SKM-1 treated with dmso at 0.1 percent for 144 hours (cell line): ENCODE results near the gene GALNT10.
A peak's percentile ranks its signal among the peaks of the same experiment; 100 is the strongest.

ENCODE experiments used
- DNase-seq: peaks from one replicate; lab custom pipeline; 2025; ENCODE audit not compliant: unreplicated experiment; lab: John Stamatoyannopoulos, UW

The GALNT10 gene

DNA sequence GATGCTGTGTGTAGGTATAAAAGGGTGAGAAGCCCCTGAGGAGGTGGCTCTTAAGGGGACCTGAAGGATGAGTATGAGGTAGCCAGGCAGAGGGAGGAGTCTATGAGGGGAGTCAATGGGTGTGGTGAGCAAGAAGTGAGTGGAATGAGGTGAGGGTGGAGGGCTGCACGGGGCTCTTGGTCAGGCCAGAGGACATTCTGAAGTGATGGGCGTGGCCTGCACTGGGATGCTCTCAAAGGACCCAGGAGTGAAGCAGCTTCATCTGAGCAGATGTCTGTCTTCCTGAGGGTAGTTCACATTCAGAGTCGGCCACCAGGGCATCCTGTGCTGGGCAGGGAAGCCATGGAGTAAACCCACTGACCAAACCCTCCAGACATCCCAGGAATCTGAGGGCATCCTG, 210.1 kb downstream of the GALNT10 start:
- DNase-seq = no peak

DNA sequence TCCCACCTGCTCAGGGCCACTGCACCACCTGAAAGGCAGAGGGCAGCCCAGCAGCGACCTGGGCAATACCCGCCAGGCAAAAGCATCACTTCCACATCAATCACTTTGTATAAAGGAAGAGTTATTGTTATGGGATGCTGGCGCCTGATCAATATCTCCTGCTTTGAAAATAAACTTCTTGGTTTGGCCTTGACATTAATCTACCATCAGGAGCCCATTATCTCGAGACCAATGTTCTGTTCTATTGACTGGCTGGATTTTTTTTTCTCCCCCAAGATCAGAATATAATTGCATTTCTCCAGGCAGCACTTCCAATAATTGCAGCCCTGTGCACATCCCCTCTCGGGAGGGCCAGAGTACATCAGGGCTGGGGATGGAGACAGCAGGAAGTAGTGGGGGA, 210.8 kb downstream of the GALNT10 start:
- DNase-seq = no peak

DNA sequence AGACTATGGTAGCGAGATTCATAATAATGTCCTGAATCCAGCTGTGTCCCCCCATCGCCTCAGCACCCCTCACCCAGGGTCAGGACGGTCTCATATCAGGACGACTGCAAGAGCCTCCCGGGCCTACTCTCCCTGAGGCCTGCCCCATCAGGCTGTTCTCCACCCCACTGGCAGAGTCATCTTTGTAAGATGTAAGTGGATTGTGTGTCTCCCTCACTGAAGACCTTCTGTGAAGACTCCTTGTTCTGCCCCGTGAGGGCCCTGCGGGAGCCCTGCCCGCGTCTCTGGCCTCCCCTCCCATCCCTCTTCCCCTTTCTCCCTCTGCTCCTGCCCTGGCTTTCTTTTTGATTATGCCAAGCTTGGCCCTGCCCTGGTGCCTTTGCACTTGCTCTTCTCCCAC, 211.4 kb downstream of the GALNT10 start:
- no peak for DNase-seq

DNA sequence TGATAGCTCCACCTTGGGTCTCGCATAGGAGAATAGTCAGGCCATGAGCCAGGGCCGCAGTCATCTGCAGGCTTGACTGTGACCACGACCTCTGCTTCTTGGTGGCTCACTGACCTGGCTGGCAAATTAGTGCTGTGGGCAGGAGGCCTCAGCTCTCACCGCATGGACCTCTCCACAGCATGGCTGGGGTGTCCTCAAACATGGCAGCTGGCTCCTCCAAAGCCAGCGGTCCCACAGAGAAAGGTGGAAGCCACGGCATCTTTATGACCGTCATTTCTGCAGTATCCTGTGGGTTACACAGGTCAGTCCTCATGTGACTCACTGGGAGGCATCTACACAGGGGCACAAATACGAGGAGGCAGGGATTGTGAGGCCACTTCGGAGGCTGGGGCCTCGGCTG, 212.1 kb downstream of the GALNT10 start:
- no peak for DNase-seq

DNA sequence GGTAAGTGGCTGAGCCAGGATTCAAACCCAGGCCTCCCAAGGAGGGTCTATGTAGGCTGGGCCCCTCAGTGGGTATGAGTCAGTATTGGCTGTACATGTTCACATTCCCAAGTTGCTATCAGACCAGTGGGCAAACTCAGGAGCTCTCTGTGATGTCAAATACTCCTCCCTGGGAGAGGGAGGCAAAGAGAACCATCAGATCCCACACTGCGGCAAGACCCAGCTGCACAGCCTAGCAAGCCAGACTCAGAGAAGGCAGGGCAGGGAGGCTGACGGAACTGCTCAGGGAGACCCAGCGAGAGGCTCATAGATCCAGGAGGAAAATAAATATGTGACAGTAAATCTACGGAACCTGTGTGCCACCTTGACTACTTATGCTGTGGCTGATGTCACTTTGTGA, 212.7 kb downstream of the GALNT10 start:
- no peak for DNase-seq

DNA sequence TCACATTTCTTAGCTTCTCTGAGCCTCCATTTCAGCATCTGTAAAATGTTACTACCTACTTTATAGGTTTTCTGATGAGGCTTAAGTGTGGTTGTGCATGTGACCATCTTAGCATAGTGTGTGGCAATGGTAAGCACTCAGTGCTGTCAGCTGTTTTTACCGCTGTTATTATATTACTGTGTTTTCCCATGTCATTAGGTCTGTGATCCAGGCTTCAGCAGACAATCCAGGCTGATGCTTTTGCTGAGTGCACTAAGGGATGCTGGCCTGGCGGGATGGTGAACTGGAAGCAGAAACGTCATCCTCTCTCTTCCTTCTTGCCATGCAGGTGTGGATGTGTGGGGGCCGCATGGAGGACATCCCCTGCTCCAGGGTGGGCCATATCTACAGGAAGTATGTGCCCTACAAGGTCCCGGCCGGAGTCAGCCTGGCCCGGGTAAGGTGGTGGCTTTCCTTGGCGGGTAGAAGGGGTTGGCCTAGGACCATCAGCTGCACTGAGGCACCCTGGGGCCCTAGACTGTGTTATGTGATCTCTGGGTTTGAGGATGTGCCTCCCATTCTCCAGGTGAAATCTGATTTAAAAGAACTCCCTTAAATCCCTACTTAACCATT, 213.3 kb downstream of the GALNT10 start:
- no peak for DNase-seq

DNA sequence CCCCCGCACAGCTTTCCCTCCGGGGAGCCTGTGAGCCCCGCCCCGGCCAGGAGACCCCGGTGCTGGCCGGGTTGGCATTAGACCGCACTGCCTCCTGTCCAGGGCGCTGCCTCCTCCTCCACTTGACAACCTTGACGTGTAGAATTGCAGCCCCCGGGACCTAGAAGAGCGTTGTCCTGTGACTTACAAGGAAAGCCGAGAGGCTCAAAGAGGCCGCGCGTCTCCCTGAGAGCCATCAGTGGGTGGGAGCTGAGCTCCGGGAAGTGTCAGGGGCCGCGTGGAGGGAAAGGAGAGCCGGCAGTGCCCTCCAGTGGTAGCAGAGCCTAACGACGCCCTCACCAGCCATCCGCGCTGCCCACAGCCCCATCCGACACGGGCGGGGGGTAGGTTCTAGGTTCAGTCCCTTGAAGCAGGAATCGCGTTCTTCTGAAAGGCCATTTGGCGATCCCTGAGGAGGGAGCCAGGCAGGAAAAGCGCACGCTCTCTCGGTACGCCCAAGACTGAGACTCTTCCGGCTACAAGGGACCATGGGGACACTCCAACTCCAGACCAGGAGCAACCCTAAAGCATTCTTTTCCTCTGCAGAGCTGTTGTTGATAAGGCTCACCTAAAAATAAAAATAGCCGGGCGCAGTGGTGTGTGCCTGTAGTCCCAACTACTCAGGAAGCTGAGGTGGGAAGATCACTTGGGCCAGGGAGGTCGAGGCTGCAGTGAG, 214.7 kb downstream of the GALNT10 start:
- peak; percentile 68 for DNase-seq

DNA sequence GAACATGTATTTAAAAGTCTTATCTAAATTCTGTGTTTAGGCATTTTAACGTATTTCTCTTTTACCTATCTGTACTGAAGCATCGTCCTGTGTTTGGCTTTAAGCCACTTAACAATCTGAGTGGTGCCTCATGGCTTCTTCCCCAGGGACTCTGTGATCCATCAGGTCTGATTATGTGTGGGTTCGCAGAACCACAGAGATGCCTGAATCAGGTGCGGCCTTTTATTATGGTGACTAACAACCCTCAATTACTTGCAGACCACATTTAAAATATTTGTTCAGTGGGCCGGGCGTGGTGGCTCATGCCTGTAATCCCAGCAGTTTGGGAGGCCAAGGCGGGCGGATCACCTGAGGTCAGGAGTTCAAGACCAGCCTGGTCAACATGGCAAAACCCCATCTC, 215.7 kb downstream of the GALNT10 start:
- no peak for DNase-seq

DNA sequence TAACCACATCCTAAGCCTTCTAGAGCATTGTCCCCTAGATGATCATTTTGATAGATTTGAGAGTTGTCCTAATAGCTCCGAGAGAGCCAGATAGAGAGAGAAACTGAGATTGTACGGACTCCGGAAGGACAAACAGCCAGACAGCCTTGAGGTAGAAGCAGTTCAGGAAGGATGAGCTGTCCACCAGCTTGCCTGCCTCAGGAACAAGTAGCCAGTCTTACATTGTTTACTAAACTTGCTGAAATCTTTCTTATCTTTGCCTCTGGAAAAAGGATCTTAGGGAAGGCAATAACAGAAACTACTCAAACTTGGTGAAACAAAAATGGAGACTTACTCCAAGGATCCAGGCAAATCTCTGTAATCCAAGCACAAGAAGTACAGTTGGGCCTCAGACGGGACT, 216.3 kb downstream of the GALNT10 start:
- DNase-seq = no peak

DNA sequence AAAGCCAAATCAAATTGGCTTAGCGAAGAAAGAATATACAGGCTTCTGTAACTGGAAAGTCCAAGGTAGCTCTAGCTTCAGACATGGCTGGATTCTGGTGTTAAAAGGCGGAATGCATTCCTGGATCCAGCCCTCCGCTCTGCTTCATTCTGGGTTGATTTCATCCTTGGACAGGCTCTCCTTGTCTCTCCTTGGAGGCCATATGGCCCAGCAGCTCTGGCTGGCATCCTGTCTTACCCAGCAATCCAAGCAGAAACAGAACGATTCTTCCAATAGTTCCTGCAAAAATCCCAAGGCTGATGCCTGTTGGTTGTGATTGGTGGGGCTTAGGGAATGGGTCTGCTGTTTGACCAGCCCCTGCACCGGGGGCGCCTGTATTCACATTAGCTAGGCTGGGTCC, 218.3 kb downstream of the GALNT10 start:
- no peak for DNase-seq

DNA sequence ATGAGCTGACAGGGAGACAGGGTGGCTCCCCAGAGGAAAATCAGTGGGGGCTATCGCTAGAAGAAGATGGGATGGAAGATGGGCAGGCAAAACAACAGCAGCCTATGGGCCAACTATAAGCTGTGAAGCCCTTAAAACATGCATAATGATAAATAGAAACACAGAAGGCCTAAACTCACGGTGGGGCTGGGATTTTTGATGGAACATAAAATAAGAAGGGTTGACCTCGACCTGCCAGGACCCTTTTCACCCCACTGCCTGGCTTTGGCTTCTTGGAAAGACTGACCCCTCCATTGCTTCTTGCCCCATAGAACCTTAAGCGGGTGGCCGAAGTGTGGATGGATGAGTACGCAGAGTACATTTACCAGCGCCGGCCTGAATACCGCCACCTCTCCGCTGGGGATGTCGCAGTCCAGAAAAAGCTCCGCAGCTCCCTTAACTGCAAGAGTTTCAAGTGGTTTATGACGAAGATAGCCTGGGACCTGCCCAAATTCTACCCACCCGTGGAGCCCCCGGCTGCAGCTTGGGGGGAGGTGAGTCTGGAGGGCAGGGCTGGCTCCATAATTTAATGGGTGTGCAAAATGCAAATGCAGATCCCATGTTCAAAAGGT, 218.8 kb downstream of the GALNT10 start:
- no peak for DNase-seq

DNA sequence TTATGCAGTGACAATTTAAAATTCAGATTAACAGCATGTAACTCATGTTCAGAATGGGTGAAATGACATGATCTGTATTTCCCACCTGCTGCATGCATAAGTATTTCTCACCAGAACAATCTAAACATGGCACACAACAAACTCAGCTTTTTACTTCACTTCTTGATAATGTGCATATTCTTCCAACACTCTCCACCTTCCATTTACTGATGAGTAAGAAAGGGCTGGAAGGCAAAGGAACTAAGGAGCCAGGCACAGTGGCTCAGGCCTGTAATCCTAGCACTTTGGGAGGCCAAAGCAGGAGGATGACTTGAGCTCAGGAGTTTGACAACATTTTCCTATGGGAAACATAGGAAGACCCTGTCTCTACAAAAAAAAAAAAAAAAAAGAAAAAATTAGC, 219.5 kb downstream of the GALNT10 start:
- no peak for DNase-seq

DNA sequence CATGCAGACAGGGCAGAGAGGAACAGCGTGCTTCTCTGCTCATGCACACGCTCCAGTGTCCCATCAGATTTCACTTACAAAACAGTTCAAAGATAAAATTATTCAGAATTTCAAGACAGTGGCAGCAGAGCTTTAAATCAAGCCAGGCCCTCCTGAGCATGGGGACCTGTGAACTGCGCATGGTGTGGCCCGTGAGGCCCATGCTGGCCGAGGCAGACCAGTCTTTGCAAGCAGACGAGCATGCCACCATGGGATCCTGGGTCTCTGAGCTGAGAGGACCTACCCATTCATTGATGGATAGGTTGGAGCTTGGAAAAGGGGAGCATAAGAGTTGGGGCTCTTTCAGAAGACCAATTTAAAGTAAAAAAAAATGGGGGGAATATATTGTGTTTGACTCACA, 220.3 kb downstream of the GALNT10 start:
- DNase-seq = no peak

DNA sequence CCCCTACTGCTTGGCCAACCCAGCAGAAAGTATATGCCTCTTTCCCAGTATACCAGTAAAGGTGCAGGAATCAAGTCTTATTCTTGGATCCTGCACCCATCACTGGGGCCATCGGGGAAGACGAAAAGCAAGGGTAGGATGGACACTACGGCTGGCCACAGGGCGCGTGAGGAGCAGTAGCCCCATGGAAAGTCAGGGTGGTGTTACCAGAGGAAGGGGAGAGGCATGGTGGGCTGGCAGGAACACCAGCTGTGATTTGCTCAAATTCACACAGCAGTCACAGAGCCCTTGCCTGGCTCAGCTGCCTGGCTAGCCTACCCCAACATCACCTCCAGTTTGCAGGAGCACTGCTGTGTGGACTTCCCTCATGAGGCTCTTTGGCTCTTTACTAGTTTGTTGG, 220.8 kb downstream of the GALNT10 start:
- DNase-seq = no peak

DNA sequence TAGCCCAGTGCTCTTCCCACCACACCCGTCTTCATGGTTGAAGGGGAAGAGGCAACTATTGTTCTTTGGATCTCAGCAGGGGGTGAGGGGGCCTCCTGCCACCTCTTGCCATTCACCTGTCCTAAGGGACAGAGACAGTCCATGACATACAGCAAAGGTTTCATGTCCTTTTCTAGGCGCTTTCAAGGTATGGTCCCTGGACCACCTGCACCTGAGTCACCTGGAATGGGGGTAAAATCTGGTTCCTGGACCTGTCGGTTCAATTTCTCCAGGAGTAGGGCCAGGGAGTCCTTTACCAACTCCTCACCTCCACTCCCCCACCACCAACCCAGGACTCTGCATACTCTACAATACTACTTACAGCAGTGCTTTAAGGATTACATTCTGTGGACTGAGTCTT, 221.8 kb downstream of the GALNT10 start:
- no peak for DNase-seq

DNA sequence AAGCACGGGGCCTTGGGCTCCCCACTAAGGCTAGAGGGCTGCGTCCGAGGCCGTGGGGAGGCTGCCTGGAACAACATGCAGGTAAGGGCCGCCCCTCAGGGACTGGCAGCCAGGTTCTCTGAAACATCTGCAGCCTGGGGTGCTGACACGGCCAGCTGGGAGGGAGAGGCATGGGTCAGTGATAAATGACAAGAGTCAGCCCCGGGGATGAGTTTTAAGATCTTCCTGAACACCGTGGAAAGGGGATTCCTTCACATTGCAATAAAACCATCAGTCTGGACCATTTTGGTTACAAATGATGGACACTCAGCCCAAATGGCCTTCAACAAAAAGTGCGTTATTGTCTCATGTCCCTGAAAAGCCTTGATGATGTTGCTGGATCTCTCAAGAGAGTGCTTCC, 222.4 kb downstream of the GALNT10 start:
- DNase-seq = no peak

DNA sequence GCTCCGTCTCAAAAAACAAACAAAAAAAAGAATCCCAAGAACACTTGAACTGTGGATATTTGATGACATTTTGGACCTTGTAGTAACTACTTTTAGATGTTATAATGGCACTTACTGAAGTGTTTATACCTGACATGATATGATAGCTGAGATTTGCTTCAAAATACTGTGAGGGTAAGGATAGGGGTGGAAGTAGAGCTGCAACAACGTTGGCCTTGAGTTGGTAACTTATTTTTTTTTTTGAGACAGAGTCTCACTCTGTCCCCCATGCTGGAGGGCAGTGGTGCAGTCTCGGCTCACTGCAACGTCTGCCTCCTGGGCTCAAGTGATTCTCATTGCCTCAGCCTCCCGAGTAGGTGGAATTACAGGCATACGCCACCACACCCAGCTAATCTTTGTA, 224.6 kb downstream of the GALNT10 start:
- no peak for DNase-seq

DNA sequence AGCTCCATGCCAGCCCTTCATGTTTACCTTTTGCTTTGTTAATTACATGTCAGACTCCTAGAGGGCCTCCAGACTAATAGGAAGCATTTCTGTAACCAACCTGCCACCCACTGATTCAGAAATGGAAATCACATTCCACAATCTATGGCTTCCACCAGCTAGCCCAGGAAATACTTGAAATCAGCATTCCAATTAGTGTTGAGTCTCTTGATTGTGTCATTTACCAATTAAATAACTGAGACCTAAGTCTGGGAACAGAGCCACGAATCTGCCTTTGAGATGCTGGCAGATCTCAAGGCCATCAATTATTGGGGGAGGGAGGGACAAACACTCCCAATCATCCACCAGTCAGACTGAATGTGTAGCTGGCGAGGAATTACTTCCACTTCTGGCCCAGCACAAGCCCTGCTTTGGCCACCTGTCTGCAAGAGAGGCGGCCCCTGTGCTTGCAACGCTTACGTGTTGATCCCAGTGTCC, 227.8 kb downstream of the GALNT10 start:
- DNase-seq = no peak

DNA sequence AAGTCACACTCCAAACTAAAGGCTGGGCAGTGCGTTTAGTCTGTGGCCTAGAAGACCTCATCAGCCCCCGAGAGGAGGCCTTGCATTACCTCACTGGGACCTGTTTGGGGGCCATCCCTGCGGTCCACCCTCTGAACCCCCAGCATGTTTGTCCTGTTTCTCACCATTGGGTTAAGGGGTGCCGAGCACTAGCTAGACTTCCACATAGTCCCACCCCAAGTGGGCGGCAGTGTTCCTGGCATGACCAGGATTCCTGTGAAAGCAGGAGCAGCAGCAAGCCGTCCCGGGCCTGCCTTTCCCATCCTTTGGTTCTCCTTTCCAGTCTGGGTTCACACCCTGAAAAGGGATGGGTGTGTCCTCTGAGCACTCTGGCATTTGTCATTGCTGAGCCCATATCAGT, 228.7 kb downstream of the GALNT10 start:
- DNase-seq = no peak

DNA sequence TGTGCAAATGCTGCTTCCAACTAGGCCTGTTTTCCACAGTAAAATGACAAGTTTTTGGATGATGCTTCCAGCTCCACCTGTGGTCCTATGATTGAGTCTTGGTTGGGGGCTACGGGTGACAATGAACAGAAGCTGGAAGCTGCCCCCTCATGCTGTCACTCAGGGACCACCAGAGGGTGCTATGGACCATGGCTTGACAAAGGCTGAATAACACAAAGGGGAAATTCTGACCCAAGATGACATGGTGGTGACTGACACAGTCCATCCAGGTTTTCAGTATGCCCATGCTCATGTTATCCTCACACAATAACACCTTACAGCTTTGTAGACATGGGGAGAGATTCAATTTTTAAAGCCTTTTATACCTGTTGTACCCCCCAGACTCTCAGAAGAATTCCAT, 231.3 kb downstream of the GALNT10 start:
- DNase-seq = no peak

DNA sequence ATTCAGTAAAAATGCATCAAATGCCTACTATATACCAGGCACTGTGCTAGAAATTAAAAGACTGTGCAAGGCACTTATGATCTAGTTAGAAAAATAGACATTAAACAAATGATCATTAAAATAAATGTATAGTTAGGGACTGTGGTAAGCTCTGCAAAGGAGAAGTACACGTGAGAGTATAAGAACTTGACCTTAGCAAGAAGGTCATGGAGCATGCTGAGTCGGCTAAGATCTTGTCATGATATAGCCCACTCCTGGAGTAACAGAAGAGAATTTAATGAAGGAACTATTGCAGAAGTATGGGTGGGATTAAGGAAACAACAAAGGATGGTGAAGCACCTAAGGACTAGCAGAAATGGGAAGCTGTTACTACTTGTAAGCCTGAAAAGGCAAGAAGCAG, 231.8 kb downstream of the GALNT10 start:
- DNase-seq = no peak

DNA sequence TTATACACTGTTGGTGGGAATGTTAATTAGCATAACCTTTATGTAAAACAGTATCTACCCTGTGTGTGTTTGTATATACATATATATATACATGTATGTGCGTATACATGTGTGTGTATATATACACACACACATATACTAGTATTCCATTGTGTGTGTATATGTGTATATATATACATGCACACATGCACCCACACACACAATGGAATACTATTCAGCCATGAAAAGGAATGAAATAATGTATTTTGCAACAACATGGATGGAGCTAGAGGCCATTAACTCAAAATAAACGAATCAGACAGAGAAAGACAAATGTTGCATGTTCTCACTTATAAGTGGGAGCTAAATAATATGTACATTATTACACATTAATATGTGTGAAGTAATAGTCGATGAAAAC, 237.7 kb downstream of the GALNT10 start:
- DNase-seq = no peak

DNA sequence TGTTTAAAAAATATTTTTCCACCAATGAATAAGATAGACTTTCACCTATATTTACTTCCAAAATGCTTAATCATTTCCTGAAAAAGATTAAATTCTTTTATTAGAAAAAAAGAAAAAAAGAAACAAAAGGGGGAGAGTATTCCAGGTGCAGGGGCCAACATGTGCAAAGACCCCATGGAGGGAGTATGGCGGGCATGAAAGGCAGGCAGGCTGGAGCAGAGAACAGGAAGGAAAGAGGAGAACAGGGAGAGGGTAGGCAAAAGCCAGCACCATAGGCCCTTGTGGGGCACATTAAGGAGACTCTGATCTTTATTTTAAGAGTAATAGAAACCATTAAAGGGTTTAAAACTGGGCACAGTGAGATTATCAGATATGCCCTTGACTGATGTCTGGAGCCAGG, 238.8 kb downstream of the GALNT10 start:
- DNase-seq = no peak
